ENCODE measurements around the gene BMERB1.

DNA sequence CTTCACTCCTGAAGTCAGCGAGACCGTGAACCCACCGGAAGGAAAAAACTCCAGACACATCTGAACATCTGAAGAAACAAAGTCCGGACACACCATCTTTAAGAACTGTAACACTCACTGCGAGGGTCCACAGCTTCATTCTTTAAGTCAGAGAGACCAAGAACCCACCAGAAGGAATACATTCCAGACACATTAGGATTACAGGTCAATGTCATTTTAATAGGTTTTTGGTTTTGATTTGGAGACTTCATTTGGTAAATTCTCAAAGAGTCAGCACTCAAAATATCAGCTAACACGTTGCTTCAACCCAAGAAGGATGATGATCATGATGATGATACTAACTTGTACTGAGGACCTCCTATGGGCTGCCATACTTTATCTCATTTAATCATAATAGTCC, 7.6 kb upstream of the BMERB1 start:
- TF ChIP-seq, protein P1, sequence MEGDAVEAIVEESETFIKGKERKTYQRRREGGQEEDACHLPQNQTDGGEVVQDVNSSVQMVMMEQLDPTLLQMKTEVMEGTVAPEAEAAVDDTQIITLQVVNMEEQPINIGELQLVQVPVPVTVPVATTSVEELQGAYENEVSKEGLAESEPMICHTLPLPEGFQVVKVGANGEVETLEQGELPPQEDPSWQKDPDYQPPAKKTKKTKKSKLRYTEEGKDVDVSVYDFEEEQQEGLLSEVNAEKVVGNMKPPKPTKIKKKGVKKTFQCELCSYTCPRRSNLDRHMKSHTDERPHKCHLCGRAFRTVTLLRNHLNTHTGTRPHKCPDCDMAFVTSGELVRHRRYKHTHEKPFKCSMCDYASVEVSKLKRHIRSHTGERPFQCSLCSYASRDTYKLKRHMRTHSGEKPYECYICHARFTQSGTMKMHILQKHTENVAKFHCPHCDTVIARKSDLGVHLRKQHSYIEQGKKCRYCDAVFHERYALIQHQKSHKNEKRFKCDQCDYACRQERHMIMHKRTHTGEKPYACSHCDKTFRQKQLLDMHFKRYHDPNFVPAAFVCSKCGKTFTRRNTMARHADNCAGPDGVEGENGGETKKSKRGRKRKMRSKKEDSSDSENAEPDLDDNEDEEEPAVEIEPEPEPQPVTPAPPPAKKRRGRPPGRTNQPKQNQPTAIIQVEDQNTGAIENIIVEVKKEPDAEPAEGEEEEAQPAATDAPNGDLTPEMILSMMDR (IDR thresholded peaks at IDR 0.05; ENCODE audit: low read depth, low read length) = no peak
- no peak for TF ChIP-seq POLR2A (IDR thresholded peaks at IDR 0.05; ENCODE audit: extremely low read depth, insufficient read length)
- TF ChIP-seq, protein P2, sequence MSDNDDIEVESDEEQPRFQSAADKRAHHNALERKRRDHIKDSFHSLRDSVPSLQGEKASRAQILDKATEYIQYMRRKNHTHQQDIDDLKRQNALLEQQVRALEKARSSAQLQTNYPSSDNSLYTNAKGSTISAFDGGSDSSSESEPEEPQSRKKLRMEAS (IDR thresholded peaks at IDR 0.05; ENCODE audit: low read depth, low read length) = no peak

Measured in NB4 (cell line).